ENCODE data around the gene KPNA4.

GRCh38 chr3:160562952-160563351 lies 2.4 kb downstream of the KPNA4 start:
- TF ChIP-seq POLR2A (IDR thresholded peaks at IDR 0.05), result no peak
- TF ChIP-seq, protein P1, sequence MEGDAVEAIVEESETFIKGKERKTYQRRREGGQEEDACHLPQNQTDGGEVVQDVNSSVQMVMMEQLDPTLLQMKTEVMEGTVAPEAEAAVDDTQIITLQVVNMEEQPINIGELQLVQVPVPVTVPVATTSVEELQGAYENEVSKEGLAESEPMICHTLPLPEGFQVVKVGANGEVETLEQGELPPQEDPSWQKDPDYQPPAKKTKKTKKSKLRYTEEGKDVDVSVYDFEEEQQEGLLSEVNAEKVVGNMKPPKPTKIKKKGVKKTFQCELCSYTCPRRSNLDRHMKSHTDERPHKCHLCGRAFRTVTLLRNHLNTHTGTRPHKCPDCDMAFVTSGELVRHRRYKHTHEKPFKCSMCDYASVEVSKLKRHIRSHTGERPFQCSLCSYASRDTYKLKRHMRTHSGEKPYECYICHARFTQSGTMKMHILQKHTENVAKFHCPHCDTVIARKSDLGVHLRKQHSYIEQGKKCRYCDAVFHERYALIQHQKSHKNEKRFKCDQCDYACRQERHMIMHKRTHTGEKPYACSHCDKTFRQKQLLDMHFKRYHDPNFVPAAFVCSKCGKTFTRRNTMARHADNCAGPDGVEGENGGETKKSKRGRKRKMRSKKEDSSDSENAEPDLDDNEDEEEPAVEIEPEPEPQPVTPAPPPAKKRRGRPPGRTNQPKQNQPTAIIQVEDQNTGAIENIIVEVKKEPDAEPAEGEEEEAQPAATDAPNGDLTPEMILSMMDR (IDR thresholded peaks at IDR 0.05), result no peak
